ENCODE measurements around the gene MBOAT2. TPM values are rescaled to one million over a fixed set of nuclear protein-coding genes. Genes with fewer than 3 reads are reported as not detected.

MBOAT2 gene
- total and polyA plus RNA-seq, 2 of the 13 experiments (the other 11 are each of a cell fraction or from before 2014, with no cell fraction given): 0.11 to 0.36 TPM

- TF ChIP-seq, protein P1, sequence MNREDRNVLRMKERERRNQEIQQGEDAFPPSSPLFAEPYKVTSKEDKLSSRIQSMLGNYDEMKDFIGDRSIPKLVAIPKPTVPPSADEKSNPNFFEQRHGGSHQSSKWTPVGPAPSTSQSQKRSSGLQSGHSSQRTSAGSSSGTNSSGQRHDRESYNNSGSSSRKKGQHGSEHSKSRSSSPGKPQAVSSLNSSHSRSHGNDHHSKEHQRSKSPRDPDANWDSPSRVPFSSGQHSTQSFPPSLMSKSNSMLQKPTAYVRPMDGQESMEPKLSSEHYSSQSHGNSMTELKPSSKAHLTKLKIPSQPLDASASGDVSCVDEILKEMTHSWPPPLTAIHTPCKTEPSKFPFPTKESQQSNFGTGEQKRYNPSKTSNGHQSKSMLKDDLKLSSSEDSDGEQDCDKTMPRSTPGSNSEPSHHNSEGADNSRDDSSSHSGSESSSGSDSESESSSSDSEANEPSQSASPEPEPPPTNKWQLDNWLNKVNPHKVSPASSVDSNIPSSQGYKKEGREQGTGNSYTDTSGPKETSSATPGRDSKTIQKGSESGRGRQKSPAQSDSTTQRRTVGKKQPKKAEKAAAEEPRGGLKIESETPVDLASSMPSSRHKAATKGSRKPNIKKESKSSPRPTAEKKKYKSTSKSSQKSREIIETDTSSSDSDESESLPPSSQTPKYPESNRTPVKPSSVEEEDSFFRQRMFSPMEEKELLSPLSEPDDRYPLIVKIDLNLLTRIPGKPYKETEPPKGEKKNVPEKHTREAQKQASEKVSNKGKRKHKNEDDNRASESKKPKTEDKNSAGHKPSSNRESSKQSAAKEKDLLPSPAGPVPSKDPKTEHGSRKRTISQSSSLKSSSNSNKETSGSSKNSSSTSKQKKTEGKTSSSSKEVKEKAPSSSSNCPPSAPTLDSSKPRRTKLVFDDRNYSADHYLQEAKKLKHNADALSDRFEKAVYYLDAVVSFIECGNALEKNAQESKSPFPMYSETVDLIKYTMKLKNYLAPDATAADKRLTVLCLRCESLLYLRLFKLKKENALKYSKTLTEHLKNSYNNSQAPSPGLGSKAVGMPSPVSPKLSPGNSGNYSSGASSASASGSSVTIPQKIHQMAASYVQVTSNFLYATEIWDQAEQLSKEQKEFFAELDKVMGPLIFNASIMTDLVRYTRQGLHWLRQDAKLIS (CRISPR knock-in tag; IDR thresholded peaks at IDR 0.05): no peak
- TF ChIP-seq GMEB1 (CRISPR knock-in tag; IDR thresholded peaks at IDR 0.05; ENCODE audit: borderline replicate concordance) (0 out of 2 replicates have a peak, but pooled peaks have one; percentile 9), ZNF556 (CRISPR knock-in tag; IDR thresholded peaks at IDR 0.05; ENCODE audit: borderline replicate concordance) (peak; percentile 87; the same call in 1 of the 2 replicates), TFDP1 (CRISPR knock-in tag; IDR thresholded peaks at IDR 0.05; ENCODE audit: borderline replicate concordance) (peak; percentile 42; the same call in 1 of the 2 replicates), PTBP1 (IDR thresholded peaks at IDR 0.05; ENCODE audit: low read depth, low read length, poor library complexity, severe bottlenecking) (no peak), PCBP1 (IDR thresholded peaks at IDR 0.05; ENCODE audit: borderline replicate concordance, low read depth, low read length) (0 out of 2 replicates have a peak, but pooled peaks have one; percentile 68), TGIF2 (CRISPR knock-in tag; IDR thresholded peaks at IDR 0.05) (peak; percentile 95), MAF1 (CRISPR knock-in tag; IDR thresholded peaks at IDR 0.05; ENCODE audit: borderline replicate concordance) (no peak), GTF2F1 (IDR thresholded peaks at IDR 0.05; ENCODE audit: low read length) (no peak), ZNF329 (CRISPR knock-in tag; IDR thresholded peaks at IDR 0.05; ENCODE audit: low read depth) (no peak), RARA (CRISPR knock-in tag; IDR thresholded peaks at IDR 0.05) (no peak), SMC3 (IDR thresholded peaks at IDR 0.05; ENCODE audit: low read length) (no peak), SOX5 (CRISPR knock-in tag; IDR thresholded peaks at IDR 0.05; ENCODE audit: borderline replicate concordance) (peak; percentile 48; the same call in 1 of the 2 replicates), HNF4G (IDR thresholded peaks at IDR 0.05; ENCODE audit: borderline replicate concordance, low read depth, low read length) (no peak), HNF4G (CRISPR knock-in tag; IDR thresholded peaks at IDR 0.05; ENCODE audit: borderline replicate concordance, low read depth) (no peak), ZNF432 (CRISPR knock-in tag; IDR thresholded peaks at IDR 0.05; ENCODE audit: borderline replicate concordance) (no peak), ZNF883 (CRISPR knock-in tag; IDR thresholded peaks at IDR 0.05; ENCODE audit: not compliant biosample characterization) (peak; percentile 48)
- TF ChIP-seq, protein P2, sequence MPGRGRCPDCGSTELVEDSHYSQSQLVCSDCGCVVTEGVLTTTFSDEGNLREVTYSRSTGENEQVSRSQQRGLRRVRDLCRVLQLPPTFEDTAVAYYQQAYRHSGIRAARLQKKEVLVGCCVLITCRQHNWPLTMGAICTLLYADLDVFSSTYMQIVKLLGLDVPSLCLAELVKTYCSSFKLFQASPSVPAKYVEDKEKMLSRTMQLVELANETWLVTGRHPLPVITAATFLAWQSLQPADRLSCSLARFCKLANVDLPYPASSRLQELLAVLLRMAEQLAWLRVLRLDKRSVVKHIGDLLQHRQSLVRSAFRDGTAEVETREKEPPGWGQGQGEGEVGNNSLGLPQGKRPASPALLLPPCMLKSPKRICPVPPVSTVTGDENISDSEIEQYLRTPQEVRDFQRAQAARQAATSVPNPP (CRISPR knock-in tag; IDR thresholded peaks at IDR 0.05): no peak
- TF ChIP-seq, protein P3, sequence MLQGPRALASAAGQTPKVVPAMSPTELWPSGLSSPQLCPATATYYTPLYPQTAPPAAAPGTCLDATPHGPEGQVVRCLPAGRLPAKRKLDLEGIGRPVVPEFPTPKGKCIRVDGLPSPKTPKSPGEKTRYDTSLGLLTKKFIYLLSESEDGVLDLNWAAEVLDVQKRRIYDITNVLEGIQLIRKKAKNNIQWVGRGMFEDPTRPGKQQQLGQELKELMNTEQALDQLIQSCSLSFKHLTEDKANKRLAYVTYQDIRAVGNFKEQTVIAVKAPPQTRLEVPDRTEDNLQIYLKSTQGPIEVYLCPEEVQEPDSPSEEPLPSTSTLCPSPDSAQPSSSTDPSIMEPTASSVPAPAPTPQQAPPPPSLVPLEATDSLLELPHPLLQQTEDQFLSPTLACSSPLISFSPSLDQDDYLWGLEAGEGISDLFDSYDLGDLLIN (CRISPR knock-in tag; IDR thresholded peaks at IDR 0.05; ENCODE audit: borderline replicate concordance): 0 out of 2 replicates have a peak, but pooled peaks have one; percentile 34
Measured at GRCh38 chr2:8836971-8837794, 166.3 kb downstream of the MBOAT2 start, which contains the start of gene KIDINS220 (continued).

All from HepG2 (cell line).